Measurements from ENCODE around the gene GJB5. TPM values are rescaled to one million over a fixed set of nuclear protein-coding genes. Genes with fewer than 3 reads are reported as not detected.
A peak's percentile ranks its signal among the peaks of the same experiment; 100 is the strongest.

GJB5 gene
- total RNA-seq, 1 donor from 2014 or later = not detected

GRCh38 chr1:34776911-34777310 lies 22.1 kb downstream of the GJB5 start:
- DNase-seq (ENCODE audit: low read depth in 2 of 2) = no peak

- no peak for DNase-seq (ENCODE audit: low read depth in 2 of 2)
These were observed 22.9 kb downstream of the GJB5 start for GRCh38 chr1:34777519-34778321.

- no peak for DNase-seq (ENCODE audit: low read depth in 2 of 2)
These were observed 23.5 kb downstream of the GJB5 start for GRCh38 chr1:34778381-34778780.

- DNase-seq (ENCODE audit: low read depth in 2 of 2) = no peak
These were observed 24.2 kb downstream of the GJB5 start for GRCh38 chr1:34779005-34779404.

- no peak for DNase-seq (ENCODE audit: low read depth in 2 of 2)
These were observed 24.7 kb downstream of the GJB5 start for GRCh38 chr1:34779526-34779925.

GRCh38 chr1:34779962-34780361 lies 25.1 kb downstream of the GJB5 start:
- no peak for DNase-seq (ENCODE audit: low read depth in 2 of 2)

GRCh38 chr1:34780528-34780927 lies 25.7 kb downstream of the GJB5 start:
- DNase-seq (ENCODE audit: low read depth in 2 of 2) = no peak

- DNase-seq (ENCODE audit: low read depth in 2 of 2) = no peak
These were observed 26.4 kb downstream of the GJB5 start, which contains the start of gene GJB3 for GRCh38 chr1:34781071-34781843. TSS of gene GJB3 (plus strand) at chr1:34781214. CDS start at chr1:34784763, 3,549 bp downstream.

- no peak for DNase-seq (ENCODE audit: low read depth in 2 of 2)
These were observed 27.1 kb downstream of the GJB5 start for GRCh38 chr1:34781844-34782391.

- no peak for DNase-seq (ENCODE audit: low read depth in 2 of 2)
These were observed 29.9 kb downstream of the GJB5 start for GRCh38 chr1:34784751-34785221.

GRCh38 chr1:34785231-34785874 lies 30.5 kb downstream of the GJB5 start:
- DNase-seq (ENCODE audit: low read depth in 2 of 2) = no peak

GRCh38 chr1:34785875-34786470 lies 31.1 kb downstream of the GJB5 start:
- DNase-seq (ENCODE audit: low read depth in 2 of 2) = no peak

- DNase-seq (ENCODE audit: low read depth in 2 of 2) = peak; percentile 71 to 83
These were observed 31.9 kb downstream of the GJB5 start for GRCh38 chr1:34786521-34787325.

- peak; percentile 25 to 71 for DNase-seq (ENCODE audit: low read depth in 2 of 2)
These were observed 32.9 kb downstream of the GJB5 start for GRCh38 chr1:34787461-34788420.

GRCh38 chr1:34790985-34791384 lies 36.1 kb downstream of the GJB5 start:
- DNase-seq (ENCODE audit: low read depth in 2 of 2) = no peak

- DNase-seq (ENCODE audit: low read depth in 2 of 2) = no peak
These were observed 37.6 kb downstream of the GJB5 start for GRCh38 chr1:34792424-34792823.

GRCh38 chr1:34792868-34793727 lies 38.3 kb downstream of the GJB5 start, which contains the start of gene GJA4:
TSS of gene GJA4 (plus strand) at chr1:34792999. CDS start at chr1:34794214, 1,215 bp downstream.
- DNase-seq (ENCODE audit: low read depth in 2 of 2) = peak in 1 of 2 donors; percentile 41

Measured in dermis microvascular lymphatic vessel endothelial cell (primary cell).